ENCODE measurements around the gene SSBP1.

DNA sequence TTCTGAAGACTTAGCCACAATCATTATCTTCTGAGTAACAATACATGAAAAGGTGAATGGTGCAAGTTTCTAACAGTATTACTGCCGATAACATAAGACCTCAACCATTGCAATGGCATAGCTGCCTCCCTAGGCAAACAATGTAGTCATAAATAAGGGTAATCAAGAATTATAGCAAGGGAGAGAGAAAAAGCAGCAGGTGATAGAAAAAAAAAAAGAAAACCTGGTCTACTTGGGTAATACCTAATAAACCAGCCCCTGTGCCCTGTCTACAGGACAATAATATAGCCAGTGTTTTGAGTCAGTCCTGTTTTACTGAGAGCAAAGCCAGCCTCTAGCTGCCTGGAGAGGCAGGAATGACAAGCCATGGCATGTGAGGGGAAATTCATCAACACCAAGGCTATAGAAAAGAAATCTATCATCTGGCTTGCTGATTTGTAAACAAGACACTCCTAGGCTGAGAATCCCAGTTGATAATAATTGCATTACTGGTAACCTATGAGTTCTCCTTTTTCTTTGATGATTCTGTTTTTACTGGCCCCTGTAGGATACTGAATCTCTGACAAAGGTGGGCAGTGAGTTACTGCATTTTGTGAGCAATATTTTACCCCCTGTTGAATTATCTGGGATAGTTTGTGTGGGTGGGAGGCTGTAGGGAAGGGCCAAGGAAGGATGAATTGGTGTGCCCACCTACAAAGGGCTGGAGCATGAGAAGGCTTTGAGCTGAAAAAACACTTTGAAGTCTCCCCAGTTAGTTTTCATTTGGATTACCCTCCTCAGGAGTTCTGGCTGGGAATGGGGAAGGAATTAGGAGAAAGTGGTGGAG, 31.7 kb upstream of the SSBP1 start:
- TF ChIP-seq YY1 (IDR thresholded peaks at IDR 0.05; ENCODE audit: insufficient read depth, insufficient read length) = no peak
- no peak for TF ChIP-seq SUZ12 (IDR thresholded peaks at IDR 0.05; ENCODE audit: extremely low read depth, insufficient read depth, insufficient read length)
- no peak for TF ChIP-seq ZNF274 (IDR thresholded peaks at IDR 0.05; ENCODE audit: low read depth, low read length)

Data from NT2/D1 (cell line).